Measurements from ENCODE around the gene P2RX5.

The P2RX5 gene

DNA sequence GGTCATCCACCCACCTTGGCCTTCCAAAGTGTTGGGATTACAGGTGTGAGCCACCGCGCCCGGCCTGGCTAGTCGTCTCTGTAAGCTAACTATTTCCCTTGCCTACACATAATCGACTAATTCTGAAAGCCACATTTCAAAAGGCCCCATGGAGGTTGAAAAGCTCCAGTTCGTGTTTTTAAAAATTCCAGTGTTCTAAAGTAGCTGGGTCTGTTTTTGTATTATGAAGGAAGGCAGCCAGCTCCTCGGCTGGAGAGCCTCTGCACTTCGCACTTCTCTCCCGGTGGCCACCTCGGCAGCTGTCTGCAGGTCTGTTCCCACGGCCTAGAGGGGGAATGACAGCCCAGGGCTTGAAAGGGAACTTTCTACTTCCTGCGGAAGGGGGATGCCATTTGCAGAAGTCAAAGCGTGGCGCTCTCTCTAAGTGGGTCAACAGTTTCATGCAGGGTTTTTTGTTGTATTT, 44.7 kb upstream of the P2RX5 start:
- no peak overlapping the region for H3K4me2 ChIP-seq (ENCODE audit: low read length)
- H3K36me3 ChIP-seq (ENCODE audit: insufficient read depth, low read length) = no peaks in the 10 kb centered on the region
- no peaks in the 10 kb centered on the region for H3K27me3 ChIP-seq (ENCODE audit: insufficient read depth, low read length)
- H4K20me1 ChIP-seq (ENCODE audit: insufficient read depth, low read length) = no peaks in the 10 kb centered on the region
- no peak overlapping the region for H3K4me3 ChIP-seq (ENCODE audit: low read depth, low read length, poor library complexity, severe bottlenecking)
- H3K9me3 ChIP-seq (ENCODE audit: low read length) = no peaks in the 10 kb centered on the region
- no peak overlapping the region for H3K27ac ChIP-seq (ENCODE audit: low read depth, low read length, poor library complexity, severe bottlenecking)
- H3F3A ChIP-seq (ENCODE audit: insufficient read depth, low read length) = no peaks in the 10 kb centered on the region
- 0 out of 2 replicates have a peak overlapping the region, but pooled peaks have one; percentile 60 for H2AFZ ChIP-seq (ENCODE audit: low read length)
- no peaks in the 10 kb centered on the region for H3K9me2 ChIP-seq (ENCODE audit: low read depth, low read length)
- H3K79me2 ChIP-seq (ENCODE audit: insufficient read depth, low read length) = no peaks in the 10 kb centered on the region
- no peak overlapping the region for H3K9ac ChIP-seq (ENCODE audit: low read length)
- TF ChIP-seq, protein P1, sequence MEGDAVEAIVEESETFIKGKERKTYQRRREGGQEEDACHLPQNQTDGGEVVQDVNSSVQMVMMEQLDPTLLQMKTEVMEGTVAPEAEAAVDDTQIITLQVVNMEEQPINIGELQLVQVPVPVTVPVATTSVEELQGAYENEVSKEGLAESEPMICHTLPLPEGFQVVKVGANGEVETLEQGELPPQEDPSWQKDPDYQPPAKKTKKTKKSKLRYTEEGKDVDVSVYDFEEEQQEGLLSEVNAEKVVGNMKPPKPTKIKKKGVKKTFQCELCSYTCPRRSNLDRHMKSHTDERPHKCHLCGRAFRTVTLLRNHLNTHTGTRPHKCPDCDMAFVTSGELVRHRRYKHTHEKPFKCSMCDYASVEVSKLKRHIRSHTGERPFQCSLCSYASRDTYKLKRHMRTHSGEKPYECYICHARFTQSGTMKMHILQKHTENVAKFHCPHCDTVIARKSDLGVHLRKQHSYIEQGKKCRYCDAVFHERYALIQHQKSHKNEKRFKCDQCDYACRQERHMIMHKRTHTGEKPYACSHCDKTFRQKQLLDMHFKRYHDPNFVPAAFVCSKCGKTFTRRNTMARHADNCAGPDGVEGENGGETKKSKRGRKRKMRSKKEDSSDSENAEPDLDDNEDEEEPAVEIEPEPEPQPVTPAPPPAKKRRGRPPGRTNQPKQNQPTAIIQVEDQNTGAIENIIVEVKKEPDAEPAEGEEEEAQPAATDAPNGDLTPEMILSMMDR (IDR thresholded peaks at IDR 0.05; ENCODE audit: low read length) = no peak
- TF ChIP-seq EZH2 (IDR thresholded peaks at IDR 0.05; ENCODE audit: borderline replicate concordance, low read length) = no peak
- peaks cover 24% of the 10 kb centered on the region for H3K4me1 ChIP-seq (ENCODE audit: insufficient read depth, low read length, severe bottlenecking)

DNA sequence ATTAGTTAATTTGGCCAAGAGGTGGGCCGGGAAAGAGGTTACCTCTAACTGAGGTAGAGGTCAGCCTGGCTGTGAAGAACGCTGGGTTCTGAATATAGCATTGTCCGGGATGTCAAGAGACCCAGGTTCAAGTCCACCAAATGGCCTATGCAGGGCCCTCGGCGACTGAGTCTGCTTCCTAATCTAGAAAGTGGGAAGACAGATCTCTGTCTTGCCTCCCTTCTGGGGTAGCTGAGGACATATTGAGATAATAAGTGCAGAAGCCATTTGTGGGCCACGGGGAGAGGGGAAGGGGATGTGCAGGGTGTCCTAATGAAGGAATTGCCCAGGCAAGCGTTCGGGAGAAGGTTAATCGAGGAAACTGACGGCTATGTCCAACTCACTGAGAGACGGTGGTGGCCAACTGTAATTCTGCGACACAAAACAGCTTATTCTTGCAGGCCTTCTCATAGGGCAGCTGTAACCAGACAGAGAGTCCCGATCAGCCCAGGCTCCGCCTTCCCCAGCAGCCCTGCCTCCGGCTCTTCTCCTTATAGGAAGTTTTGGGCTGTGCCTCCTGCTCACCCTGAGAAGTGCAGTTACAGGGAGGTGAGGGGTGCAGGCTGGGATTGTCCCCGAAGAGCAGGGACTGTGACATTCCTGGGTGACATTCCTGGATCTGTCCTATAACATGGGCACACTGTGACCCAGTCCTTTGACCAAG, 43.6 kb upstream of the P2RX5 start:
- Histone ChIP-seq H3K4me3 (ENCODE audit: low read depth, low read length, poor library complexity, severe bottlenecking) (no peak overlapping the region), H3K79me2 (ENCODE audit: insufficient read depth, low read length) (no peaks in the 10 kb centered on the region), H2AFZ (ENCODE audit: low read length) (no peak overlapping the region), H3K9me2 (ENCODE audit: low read depth, low read length) (no peaks in the 10 kb centered on the region), H3K4me2 (ENCODE audit: low read length) (no peak overlapping the region), H3K9me3 (ENCODE audit: low read length) (no peaks in the 10 kb centered on the region), H3K4me1 (ENCODE audit: insufficient read depth, low read length, severe bottlenecking) (peaks cover 24% of the 10 kb centered on the region), H3F3A (ENCODE audit: insufficient read depth, low read length) (no peaks in the 10 kb centered on the region), H3K27ac (ENCODE audit: low read depth, low read length, poor library complexity, severe bottlenecking) (no peak overlapping the region), H3K9ac (ENCODE audit: low read length) (no peak overlapping the region), H3K36me3 (ENCODE audit: insufficient read depth, low read length) (no peaks in the 10 kb centered on the region), H3K27me3 (ENCODE audit: insufficient read depth, low read length) (no peaks in the 10 kb centered on the region), H4K20me1 (ENCODE audit: insufficient read depth, low read length) (no peaks in the 10 kb centered on the region)
- TF ChIP-seq, protein P1 (IDR thresholded peaks at IDR 0.05; ENCODE audit: low read length) = no peak
- no peak for TF ChIP-seq EZH2 (IDR thresholded peaks at IDR 0.05; ENCODE audit: borderline replicate concordance, low read length)

DNA sequence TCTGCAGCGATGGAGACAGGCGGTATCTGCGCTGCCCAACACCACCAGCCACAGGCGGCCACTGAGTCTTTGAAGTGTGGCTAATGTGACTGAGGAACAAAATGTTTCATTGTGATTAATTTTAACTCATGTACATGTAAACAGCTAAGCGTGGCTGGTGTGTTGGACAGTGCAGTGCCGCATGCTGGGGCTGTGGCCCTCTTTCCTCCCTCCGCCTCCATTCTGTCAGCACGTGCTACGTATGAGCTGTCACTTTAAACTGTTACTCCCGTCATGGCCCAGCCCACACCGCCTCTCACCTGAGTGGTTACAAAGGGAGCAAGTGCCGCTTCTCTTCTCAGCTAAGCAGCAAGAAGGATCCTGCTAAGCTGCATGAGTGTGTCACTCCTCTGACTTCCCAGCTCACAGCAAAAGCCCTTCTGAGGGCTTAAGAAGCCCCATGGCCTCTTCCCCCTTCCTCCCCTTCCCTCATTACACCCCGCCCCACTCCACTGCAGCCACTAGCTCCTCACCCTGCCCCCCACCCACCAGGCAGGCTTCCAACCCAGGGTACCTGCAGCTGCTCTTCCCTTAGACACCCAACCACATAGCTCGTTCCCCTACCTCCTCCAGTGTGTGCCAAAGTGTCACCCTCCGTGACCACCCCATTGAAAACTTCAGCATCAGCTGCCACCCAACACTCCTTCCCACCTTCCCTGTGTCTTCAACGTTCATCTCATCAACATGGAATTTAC, 42.8 kb upstream of the P2RX5 start:
- Histone ChIP-seq H2AFZ (ENCODE audit: low read length) (no peak overlapping the region), H3F3A (ENCODE audit: insufficient read depth, low read length) (no peaks in the 10 kb centered on the region), H3K27me3 (ENCODE audit: insufficient read depth, low read length) (no peaks in the 10 kb centered on the region), H4K20me1 (ENCODE audit: insufficient read depth, low read length) (no peaks in the 10 kb centered on the region), H3K79me2 (ENCODE audit: insufficient read depth, low read length) (no peaks in the 10 kb centered on the region), H3K9ac (ENCODE audit: low read length) (no peak overlapping the region), H3K27ac (ENCODE audit: low read depth, low read length, poor library complexity, severe bottlenecking) (no peak overlapping the region), H3K4me3 (ENCODE audit: low read depth, low read length, poor library complexity, severe bottlenecking) (no peak overlapping the region), H3K9me3 (ENCODE audit: low read length) (no peaks in the 10 kb centered on the region), H3K4me1 (ENCODE audit: insufficient read depth, low read length, severe bottlenecking) (peaks cover 24% of the 10 kb centered on the region), H3K4me2 (ENCODE audit: low read length) (peak overlapping the region; percentile 42), H3K36me3 (ENCODE audit: insufficient read depth, low read length) (no peaks in the 10 kb centered on the region), H3K9me2 (ENCODE audit: low read depth, low read length) (no peaks in the 10 kb centered on the region)
- no peak for TF ChIP-seq EZH2 (IDR thresholded peaks at IDR 0.05; ENCODE audit: borderline replicate concordance, low read length)
- TF ChIP-seq, protein P1 (IDR thresholded peaks at IDR 0.05; ENCODE audit: low read length) = no peak
